Stimulated activated CD8-positive, alpha-beta memory T cell treated with anti-CD3 and anti-CD28 coated beads, Interleukin-15, amount 100 ng/mL, for 4 hours (primary cell): ENCODE data around the gene AACS.
"Not testable (repeated sequence)": the region's sequence is repeated elsewhere in the genome, so short reads cannot be mapped to it uniquely, and the experiment has no call there.

Experiments
- DNase-seq, 2 donors: peaks; one replicate each; pipeline ENCODE4 v3.0.0-alpha.2; 2020; ENCODE audit warnings: low read depth in 2 of 2

AACS gene

DNA sequence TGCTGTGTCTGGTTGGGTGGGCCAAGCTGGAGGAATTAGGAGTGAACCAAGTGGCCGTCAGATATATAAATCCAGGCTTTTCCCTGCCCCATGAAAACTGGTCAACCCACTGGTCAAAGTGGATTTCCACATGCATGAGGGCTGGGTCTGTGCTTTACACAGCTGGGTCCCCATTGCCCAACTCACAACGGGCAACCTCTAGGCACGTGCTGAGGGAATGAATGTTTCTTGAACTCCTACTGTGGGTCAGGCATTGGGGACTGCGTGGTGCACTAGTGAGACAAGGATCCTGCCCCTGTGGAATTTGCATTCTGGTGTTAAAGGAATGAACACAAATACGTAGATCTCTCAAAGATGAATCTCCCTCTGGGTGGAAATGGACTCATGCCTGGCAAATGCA is 7.5 kb upstream of the AACS start:
- DNase-seq: no peak

- no peak for DNase-seq
These were observed 4.0 kb upstream of the AACS start for GRCh38 chr12:125061229-125061628.

DNA sequence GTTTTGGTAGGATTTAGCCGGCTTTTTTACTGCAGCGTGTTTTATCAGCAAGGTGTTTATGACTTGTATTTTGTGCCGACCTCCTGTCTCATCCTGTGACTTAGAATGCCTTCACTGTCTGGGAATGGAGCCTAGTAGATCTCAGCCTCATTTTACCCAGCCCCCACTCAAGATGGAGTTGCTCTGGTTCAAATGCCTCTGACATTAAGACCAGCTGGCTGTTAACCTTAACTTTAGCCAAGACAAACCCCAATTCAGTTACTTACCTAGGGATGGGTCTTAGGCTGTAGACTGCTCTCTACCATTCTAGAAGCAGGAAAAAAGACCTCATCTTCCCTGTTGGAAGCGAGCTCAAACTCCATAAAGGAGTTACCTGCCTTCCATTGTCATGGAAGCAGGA is 1.7 kb upstream of the AACS start:
- not testable (repeated sequence) for DNase-seq

- DNase-seq: no peak
These were observed 743 bp upstream of the AACS start for GRCh38 chr12:125064492-125064891.

DNA sequence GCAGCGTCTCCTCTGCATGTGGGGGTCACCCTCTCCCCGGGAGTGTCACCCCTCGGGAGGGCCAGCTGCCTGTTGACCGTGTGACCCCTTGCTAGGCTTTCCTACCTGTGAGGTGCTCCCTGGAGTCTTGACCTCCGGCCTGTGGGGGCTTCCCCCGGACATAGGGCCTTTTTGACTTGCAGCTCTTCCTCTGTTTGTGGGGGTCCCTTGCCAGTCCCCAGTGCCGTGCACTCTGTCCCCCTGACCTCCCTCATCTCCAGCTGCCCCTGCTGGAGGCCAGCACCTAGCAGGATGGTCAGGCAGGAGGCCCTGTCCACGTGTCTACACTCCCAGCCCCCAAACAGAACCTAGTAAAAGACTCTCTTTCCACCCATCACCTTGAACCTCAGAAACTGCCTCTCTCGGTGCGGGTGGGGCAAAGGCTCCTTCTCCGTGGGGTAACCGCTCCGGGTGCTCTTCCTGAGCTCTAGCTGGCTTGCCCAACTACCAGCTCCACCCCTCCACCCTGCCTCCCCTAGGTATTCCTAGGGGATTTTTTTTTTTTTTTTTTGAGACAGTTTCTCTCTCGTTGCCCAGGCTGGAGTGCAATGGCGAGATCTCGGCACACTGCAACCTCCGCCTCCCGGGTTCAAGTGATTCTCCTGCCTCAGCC is 810 bp downstream of the AACS start:
- no peak for DNase-seq

DNA sequence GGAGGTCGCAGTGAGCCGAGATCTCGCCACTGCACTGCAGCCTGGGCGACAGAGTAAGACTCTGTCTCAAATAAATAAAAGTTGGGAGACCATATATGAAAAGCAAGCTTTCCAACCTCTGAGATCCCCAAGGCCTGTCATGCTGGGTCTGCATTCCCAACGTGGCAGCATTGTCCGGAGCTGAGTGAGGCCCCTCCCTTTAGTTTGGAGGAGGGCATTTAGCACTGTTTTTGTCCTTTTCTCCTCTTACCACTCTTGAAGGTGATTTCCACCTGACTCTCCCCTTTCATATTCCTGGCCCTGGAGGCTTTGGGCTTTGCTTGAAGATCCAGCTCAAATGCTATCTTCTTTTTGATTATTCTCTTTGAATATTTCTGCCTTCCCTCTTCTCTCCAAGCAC is 3.2 kb downstream of the AACS start:
- no peak for DNase-seq

DNA sequence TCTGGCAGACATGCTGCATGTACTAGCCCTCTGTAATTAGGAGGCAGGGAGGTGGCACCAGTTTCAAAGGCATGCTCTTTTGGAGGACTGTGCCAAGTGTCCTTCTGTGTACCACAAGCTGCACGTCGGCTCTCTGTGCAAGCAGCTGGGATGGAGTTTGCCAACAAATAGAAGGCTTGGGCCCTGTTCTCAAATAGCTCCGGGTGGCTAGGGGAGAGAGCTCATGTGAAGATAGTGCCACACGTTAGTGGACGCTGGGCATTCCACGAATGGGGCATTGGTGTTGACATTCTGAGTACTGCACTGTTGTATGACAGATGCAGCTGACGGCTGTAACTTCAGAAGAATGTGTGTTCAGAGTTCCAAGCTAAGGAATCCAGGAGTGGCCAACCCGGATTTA is 4.4 kb downstream of the AACS start:
- no peak for DNase-seq

- no peak for DNase-seq
These were observed 4.9 kb downstream of the AACS start for GRCh38 chr12:125070112-125070511.

GRCh38 chr12:125070661-125071390 is 5.6 kb downstream of the AACS start:
- no peak for DNase-seq

DNA sequence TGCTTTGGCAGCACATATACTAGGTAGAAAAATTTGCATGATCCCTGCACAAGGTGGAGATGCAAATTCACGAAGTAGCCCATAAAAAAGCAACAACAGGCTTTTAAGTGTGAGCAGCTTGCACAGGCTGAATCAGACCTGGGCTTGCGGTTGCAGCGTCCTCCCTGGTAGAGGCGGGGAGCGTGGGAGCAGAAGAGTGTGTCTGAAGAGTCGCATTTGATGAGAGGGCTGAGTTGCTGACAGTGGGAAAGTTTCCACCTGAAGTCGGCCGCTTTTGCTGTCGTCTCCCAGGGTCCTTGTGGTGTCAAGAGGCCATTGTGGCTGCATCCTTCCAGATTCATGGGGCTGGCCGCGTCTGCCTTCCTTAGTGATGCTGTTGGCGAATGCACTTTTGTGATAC is 6.2 kb downstream of the AACS start:
- no peak for DNase-seq

DNA sequence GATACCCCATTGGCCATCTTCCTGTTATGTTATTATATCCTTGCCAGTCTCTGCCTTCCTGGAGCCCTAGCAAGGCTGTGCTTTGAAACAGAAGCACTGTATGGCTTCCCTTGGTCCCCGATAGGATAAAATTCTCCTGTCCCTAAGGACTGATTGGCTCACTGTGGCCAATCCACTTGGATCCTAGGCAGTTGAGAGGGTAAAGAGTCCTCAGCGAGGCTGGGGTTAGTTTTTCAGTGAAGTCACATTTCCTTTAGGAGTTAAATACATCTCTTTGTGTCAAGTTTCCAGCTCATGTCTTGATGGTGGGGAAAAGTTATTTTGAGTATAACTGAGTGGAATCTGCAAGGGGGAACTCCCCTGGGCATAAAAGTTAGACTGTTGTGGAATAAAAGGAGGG is 7.3 kb downstream of the AACS start:
- no peak for DNase-seq

DNA sequence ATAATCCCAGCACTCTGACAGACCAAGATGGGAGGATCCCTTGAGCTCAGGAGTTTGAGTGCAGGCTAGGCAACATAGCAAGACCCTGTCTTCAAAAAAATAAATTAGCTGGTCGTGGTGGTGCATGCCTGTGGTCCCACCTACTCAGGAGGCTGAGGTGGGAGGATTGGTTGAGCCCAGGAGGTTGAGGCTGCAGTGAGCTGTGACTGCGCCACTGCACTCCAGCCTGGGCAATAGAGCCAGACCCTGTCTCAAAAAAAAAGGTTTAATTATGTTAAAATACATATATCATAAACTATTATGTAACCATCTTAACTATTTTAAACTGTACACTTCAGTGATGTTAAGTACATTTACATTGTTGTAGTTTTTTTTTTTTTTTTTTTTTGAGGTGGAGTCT is 9.1 kb downstream of the AACS start:
- DNase-seq: not testable (repeated sequence)

DNA sequence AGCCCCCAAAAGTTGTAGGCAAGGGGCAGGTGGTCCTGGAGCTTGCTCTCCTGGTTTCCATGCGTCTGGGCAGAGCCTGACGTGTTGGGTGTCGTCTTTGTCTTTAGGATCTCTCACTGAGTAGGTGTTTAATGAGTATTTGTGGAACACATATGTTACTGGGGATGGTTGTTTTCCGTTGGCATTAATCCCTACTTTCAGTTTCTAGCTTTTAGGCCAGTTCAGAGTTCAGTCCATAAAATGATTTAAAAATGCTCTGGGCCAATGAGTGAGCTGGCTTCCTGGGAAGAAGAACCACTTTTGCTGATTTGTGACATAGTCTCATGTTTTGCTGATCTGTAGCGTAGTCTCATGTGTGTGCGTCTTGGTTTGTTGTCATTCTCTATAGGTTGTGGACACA is 10.9 kb downstream of the AACS start:
- no peak for DNase-seq

GRCh38 chr12:125079084-125079483 is 13.8 kb downstream of the AACS start:
- no peak for DNase-seq

DNA sequence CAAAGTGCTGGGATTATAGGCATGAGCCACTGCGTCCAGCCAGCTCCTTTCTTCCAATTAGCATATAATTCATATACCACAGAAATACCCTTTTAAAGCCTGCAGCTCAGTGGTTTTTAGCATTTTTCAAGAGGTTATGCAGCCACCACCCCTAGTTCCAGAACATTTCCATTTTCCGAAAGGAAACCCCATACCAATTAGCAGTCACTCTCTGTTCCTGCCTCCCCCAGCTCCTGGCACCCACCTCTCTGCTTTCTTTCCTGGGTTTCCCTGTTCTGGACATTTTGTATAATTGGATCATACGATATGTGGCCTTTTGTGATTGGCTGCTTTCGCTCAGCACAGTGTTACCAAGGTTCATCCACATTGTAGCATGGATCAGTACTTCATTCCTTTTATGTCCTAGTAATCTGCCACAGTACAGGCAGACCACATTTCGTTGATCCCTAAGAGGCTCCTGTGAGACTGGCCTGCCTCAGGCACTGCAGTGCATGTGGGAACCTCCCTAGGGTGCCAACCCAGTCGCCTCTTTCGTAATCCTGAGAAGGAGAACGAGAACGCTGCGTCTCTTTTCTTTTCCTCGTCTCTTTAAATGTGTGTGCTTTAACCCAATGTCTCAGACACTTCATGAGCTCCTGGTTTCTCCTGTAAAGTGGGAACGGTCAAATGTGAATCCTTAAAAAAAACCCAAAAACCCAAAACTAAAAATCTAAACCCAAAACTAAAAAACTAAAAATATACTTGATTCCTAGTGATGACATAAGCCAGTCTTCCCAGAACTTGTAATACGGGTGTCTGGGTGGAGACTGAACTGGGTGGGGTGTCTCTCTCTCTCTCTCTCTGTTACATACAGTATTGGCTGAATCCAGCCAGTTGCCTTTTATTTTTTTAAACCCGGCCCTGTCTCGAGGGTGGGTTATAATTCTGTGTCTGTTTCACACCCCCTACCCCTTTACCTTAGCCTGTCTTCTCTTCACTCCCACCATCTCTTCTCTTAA is 14.7 kb downstream of the AACS start:
- no peak for DNase-seq

- DNase-seq: no peak
These were observed 16.2 kb downstream of the AACS start for GRCh38 chr12:125081427-125081826.

GRCh38 chr12:125083072-125083471 is 17.8 kb downstream of the AACS start:
- DNase-seq: no peak

DNA sequence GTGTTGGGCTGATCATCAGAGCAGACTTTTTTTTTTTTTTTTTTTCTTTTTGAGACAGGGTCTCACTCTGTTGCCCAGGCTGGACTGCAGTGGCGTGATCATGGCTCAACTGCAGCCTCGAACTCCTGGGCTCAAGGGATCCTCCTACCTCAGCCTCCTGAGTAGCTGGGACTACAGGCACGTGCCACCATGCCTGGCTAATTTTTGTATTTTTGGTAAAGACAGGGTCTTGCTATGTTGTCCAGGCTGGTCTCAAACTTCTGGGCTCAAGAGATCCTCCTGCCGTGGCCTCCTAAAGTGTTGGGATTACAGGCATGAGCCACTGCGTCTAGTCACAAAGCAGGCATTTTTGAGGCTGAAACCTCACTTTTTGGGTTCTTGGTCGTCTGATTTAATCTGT is 23.0 kb downstream of the AACS start:
- not testable (repeated sequence) for DNase-seq

DNA sequence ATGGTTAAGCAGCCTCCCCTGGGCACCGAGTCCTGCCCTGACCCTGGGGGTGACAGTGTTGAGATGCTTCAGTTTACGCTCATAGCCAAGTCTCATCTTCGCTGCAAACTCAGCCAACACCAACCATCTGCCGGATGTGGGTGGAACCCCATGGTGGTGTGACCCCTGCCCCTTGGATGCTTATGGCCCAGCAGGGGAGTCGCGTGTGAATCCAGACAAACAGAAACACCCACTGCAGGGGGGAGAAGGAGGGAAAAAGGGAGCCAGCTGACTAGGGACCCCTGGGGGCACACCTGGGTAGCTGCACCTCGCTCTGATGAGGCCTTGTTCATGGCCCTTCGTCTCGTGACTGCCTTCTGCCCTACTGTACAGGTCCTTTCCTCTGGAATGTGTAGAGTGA is 23.8 kb downstream of the AACS start:
- no peak for DNase-seq

- DNase-seq: no peak
These were observed 24.4 kb downstream of the AACS start for GRCh38 chr12:125089626-125090025.

- DNase-seq: no peak
These were observed 25.2 kb downstream of the AACS start for GRCh38 chr12:125090437-125090836.

GRCh38 chr12:125091401-125091800 is 26.2 kb downstream of the AACS start:
- DNase-seq: no peak
